ENCODE measurements around the gene SLC25A47.

DNA sequence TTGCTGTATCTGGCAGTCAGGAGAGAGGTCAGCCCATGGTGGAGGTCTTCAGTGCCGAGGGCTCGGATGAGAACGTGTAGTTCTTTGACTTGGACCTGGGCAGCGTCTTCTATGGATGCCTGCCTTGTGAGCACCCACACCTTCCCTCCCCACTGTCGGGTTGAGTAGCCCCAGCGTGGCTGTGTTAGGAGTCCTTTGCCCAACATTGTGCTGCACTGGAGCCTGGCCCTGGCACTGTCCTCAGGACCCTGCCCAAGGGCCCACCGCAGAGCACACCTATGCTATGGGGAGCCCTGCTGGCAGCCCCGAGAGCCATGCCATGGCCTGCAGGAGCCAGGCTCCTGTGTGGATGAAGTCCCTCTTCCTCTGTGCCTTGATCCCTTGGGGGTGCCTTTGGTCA, 43.6 kb upstream of the SLC25A47 start:
- TF ChIP-seq, protein P1, sequence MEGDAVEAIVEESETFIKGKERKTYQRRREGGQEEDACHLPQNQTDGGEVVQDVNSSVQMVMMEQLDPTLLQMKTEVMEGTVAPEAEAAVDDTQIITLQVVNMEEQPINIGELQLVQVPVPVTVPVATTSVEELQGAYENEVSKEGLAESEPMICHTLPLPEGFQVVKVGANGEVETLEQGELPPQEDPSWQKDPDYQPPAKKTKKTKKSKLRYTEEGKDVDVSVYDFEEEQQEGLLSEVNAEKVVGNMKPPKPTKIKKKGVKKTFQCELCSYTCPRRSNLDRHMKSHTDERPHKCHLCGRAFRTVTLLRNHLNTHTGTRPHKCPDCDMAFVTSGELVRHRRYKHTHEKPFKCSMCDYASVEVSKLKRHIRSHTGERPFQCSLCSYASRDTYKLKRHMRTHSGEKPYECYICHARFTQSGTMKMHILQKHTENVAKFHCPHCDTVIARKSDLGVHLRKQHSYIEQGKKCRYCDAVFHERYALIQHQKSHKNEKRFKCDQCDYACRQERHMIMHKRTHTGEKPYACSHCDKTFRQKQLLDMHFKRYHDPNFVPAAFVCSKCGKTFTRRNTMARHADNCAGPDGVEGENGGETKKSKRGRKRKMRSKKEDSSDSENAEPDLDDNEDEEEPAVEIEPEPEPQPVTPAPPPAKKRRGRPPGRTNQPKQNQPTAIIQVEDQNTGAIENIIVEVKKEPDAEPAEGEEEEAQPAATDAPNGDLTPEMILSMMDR (IDR thresholded peaks at IDR 0.05) = no peak
- no peak for TF ChIP-seq POLR2A (IDR thresholded peaks at IDR 0.05)

Data from sigmoid colon (tissue), 3 donors.